Stimulated activated CD8-positive, alpha-beta memory T cell treated with anti-CD3 and anti-CD28 coated beads, Interleukin-12 subunit alpha, Interleukin-12 subunit beta, amount 100 ng/mL, for 1 hour (primary cell): ENCODE data around the gene ASB1.
A peak's percentile ranks its signal among the peaks of the same experiment; 100 is the strongest.

Experiments used
- DNase-seq: peaks from one replicate; pipeline ENCODE4 v3.0.0-alpha.2; 2020; ENCODE audit warnings: low read depth

The ASB1 gene, protein sequence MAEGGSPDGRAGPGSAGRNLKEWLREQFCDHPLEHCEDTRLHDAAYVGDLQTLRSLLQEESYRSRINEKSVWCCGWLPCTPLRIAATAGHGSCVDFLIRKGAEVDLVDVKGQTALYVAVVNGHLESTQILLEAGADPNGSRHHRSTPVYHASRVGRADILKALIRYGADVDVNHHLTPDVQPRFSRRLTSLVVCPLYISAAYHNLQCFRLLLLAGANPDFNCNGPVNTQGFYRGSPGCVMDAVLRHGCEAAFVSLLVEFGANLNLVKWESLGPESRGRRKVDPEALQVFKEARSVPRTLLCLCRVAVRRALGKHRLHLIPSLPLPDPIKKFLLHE

DNA sequence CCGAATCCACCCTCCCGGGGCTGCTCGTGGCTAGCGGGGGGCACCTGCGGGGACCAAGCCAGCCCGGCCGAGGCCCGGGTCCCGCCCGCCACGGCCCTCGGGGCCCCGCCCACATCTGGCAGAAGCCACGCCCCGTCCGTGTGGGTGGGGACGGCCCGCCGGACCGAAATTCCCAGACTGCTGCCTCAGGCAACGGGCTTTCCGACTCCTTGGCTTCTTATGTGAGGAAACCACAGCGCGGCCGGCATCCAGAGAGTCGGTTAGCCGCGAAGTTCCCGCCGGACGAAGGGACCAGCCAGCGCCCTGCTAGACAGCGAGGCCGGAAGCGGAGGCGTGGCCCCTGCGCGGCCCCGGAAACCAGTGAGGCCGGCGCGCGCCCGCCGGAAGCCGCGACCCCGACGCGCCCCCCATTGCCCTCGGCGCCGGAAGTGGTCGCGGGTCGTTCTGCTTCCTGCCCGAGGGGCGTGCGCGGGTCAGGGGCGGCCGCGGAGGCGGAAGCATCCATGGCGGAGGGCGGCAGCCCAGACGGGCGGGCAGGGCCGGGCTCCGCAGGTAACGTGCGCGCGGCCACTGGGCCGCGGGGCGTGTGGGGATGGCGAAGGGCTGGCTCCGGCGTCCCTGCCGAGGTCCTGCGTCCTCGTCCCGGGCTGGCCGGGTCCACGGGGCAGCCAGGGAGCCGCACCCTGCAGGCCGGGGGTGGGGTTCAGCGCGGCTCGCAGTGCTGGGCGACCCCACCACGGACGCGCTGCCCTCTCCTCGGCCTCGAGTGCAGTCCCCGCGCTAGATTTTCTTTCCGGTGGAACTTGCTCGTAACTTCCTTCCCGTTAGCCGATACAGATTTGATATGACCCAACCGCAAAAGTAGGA lies at the start of gene ASB1:
Gene ASB1, plus strand, starts transcription at position 360 of the 867 bp plus-strand sequence. Its CDS starts 144 bp downstream, at position 504.
- peak; percentile 66 for DNase-seq

DNA sequence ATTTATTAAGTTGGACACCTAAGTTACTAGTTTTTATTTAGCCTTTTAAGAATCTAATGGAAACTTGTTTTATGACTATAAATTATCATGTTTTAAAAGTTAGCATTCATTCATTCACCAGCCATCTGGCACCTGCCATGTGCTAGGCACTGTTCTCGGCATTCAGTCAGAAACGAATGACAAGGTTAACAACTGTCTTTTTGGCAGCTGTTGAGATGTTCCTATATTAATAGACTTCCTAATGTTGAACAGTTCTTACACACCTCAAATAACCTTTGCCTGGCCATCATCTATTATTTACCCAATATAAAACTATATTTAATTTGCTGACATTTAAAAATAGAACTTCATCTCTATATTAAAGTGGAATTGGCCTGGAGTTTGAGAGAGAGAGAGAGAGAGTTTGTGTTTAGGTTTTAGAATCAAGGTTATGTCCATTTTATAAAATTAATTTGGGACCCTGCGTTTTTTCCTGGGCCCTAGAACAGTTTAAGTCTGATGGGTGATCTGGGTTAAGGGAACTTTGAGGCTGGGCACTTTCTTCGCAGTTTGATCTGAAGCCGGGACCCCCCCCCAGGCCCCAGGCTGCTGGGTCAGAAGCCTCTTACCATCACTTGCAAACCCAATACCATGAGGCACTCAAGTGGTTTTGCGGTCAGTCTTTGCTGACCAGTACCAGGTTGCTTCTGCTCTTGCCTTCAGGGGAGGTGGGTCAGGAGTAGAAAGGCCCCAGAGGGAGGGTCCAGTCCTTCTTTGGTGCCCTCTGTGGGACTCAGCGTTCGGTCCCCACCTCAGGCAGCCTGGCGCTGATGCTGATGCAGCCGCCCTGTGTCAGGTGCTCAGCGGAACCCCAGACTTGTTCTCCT lies 48.3 kb upstream of the ASB1 start:
- DNase-seq = no peak

DNA sequence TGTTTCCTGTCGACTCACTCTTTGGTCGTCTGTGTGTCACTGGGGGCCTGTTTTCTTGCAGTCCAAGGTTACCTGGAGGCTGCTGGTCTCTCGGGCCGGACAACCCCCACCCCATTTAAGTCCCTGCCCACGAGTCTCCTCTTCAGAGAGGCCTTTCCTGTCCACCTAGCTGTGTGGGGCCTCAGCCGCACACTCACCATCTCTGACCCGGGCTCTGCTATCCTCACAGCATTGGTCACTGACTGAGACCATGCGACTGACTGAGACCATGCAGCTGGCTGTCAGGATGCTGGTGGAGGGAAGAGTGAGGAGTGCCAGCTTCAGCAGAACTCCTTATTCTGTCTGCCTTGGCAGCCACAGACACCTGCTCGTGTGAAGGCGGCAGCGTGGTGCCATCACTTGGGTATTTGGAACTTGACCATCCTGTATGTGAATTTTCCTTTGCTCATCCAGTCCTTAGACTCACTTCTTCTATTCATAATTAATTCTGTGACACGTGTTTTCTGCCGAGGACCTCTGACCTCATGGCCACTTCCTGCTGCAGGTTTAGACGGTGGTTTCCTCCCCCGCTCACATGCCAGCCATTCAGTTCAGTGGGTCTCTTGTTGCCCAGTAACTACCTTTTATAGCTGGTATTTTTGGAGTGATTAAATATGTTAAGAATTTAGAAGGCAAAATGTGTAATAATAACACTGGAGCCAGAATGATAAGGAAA lies 47.5 kb upstream of the ASB1 start:
- DNase-seq = no peak

DNA sequence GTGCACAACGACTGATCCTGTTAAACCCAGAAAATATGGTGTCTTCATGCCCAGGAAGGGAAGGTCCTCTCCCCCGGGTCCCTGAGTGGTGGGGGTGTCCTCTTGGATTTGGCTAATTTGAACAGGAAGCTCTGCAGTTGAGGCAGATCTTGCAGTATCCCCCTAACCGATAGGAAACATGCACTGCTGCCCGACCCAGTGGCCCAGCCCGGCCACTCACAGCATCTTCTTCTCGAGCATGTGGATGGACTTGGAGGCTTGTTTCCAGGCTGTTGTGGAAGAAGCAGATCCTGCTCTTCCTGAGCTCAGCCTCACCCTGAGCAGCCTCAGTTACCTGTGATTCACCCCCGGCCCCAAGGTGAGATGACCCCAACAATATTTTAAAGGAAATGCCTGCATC lies 46.4 kb upstream of the ASB1 start:
- DNase-seq = no peak

DNA sequence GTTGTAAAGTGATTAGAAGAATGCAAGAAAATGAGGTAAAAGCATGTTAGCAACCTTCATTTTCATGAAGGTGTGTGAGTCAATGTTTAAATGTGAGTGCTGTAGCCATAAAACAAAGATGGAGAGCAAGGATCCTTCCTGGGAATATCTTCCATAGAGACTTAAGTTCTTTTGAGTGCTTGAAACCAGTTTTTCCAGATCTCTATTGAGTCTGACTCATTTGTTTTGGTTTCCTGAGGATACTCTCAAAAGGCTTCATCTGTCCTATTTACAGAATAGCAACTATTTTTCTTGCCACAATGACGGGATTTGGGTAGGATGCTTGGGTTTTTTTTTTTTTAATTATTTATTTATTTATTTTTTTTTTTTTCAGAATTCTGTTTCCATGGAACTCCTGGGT lies 45.9 kb upstream of the ASB1 start:
- DNase-seq = no peak

DNA sequence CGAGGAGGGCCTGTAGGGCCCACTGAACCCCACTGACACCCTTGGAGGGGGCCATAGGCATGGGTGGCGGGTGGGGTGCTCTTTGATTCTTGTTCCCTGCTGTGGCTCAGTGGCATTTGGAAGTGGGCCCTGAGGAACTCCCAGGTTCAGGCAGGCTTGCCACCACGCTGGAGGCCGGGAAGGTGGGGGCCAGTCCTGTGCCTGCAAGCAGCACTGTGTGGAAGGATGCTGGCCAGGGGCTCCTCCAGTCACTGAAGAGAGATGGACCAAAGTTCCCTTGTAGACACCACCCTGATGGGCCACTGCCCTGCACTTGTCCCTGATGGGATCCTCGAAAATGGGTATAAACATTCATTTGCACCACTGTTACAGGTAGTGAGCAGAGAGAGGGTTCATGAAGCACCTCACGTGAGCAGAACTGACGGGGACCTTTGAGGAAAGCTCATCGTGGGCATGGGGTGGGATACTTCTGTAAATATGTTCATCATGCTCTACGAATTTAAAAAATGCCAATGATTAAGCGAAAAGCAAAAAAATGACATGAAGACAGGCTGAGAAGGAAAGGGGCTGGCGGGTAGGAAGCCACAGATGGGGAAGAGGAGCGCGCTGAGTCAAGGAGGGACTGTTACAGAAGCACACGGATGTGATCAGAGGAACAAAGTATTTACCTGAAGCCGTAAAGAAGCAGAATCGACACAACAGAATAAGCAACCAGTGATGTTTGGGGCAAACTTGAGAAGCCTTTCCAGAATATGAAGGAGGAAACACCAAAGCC lies 45.2 kb upstream of the ASB1 start:
- no peak for DNase-seq

DNA sequence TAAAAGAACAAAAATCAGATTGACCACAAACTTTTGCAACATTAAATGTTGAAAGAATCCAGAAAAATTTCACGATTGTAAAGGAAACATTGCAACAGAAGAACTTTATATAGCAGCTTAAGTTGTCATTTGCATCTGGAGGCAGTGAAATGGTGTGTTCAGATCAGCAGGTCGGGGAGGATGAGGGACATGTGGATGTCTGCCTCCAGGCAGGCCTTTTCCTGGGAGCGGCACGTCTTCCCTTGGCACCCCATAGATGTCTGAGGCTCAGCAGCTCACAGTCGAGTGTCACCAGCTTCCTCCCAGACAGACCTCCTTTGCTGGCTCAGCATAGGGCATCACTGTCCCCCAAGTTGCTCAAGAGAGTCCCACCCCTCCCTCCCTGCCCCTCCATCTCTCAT lies 44.3 kb upstream of the ASB1 start:
- no peak for DNase-seq

DNA sequence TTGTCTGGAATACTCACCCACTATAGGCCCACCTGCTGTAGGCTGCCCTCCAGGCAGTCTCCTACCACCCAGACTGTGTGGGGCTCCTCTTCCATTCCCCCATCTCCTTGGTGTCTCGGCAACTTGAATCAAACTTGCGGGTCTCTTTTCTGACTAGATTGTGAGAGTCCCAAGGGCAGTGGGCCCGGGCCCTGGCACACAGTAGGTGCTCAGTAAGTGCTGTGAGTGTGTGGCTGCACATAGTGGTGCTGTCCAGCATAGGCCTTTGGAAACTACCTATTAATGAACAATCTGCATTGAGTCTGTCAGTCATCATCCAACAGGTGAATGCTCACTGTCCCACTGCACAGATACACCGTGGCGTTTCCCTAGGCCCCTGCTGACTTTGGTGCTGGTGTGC lies 43.6 kb upstream of the ASB1 start:
- no peak for DNase-seq

DNA sequence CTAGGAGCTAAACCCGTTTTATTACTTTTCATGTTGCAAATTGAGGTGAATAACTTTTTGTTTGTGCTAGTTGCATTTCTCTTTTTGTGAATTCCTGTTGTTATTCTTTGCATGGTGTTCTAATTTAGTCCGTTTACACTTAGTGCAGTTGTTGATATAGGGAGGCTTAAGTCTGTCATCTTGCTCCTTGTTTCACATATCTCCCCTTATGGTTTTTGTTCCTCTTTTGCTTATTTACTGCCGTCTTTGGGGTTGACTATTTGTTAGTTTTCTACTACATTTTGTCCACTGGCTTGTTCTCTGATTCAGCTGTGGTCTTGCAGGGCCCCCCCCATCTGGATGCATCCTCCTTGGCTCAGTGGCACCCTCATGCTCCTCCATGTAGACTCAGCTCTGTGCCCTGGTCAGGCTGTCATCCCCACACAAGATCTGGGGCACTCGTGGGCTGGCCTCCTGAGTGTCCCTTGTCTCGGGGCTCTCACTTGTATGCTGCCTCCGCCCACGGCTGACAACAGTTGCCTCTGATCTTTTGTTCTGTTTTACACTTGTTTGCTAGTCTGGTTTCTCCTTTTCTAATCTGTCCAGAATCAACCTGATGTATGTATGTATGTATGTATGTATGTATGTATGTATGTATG lies 42.9 kb upstream of the ASB1 start:
- DNase-seq = no peak

DNA sequence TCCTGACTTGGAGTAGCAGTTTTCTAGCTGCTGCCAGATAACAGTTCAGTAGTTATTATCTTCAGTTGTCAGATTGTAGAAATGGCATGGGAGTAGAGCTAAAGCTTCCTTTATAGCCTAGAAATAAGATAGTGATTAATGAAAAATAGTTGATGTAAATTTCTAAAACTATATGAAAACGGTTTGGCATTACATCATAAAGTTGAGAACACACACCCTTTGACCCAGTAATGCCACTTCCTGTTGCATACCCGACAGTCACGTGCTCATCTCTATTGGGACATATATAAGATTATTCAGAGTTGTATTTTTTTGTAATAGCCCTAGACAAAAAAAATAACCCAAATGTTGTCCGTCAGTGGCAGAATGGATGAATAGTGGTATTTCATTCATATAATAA lies 39.4 kb upstream of the ASB1 start:
- no peak for DNase-seq

DNA sequence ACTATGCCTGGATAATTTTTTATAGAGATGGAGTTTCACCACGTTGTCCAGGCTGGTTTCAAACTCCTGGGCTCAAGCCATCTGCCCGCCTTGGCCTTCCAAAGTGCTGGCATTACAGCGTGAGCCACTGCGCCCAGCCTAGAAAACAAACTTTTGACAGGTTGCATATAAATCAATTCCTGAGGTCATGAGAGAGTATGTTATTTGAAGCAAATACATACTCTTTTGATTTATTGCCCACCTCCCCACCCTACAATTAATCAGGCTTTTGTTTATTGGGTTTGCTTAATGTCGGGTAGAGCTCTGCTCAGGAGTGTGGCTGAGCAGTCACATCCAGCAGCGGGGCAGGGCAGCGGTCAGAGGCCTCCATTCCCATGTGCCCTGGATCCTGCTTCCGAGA lies 37.9 kb upstream of the ASB1 start:
- DNase-seq = no peak

DNA sequence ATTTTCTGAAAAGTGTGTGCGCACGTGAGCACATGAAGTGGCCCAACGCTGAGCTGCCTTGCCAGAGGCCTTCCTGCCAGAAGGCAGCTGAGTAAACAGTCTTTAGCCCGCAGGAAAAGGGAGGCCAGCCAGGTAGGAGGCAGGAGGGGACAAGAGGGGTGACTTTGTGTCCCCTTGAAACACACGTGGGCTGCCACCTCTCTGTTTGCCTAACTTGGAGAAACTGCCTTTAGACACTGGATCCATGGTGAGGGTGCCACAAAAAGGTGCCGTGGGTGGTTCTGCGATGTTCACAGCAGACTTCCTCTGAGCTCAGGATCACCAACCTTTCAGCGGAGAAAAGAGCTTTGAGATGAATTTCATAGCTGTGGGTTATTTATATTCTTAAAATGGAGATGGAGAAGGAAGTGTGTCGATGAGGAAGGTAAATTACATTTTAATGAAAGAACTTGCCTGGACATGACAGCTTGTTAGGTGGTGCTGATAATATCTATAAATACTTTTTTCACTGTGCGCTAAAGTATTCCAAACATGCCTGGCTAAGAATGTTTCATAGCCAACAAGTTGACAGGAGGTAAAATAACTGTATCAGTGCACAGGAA lies 36.6 kb upstream of the ASB1 start:
- no peak for DNase-seq

DNA sequence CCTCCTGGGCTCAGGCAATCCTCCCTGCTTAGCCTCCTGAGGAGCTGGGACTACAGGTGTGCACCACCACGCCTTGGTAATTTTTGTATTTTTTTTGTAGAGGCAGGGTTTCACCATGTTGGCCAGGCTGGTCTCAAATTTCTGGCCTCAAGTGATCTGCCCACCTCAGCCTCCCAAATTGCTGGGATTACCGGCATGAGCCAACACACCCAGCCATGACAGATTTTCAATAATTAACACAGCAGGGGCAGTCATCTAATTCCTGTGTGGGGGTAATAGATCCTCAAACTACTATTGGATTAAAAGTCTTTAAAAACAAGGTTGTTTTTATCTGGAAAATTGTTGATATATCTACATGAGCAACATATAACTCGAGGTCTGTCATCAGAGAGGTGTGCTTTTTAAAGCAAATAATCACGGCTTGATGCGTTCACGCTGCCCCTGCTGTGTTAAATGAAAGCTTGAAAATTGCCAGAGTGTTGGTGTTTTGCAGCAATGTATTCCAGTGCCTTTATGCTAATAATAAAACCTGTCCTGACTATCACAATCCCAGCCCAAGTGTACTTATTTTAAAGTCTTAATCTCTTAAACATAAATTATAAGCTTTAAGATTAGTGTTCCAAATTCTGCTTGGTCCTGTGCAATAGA lies 35.6 kb upstream of the ASB1 start:
- DNase-seq = no peak

DNA sequence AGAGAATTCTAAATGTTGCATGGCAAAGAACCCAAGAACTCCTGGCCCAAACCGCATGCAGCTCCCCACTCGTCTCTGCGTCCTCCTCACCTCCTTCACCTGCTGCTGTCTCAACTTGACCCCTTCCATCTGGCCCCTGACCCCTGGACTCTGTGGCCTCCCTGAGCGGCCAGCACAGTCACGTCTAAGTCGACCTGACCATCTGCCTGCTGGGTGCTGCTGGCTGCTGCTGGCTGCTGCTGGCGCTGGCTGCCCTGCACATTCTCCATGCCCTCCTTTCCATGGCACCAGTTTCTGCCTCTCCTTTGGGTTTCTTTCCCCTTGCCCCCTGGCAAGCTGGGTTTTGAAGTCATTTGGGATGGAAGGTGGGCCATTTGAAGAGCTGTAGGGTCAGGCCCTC lies 30.1 kb upstream of the ASB1 start:
- no peak for DNase-seq

DNA sequence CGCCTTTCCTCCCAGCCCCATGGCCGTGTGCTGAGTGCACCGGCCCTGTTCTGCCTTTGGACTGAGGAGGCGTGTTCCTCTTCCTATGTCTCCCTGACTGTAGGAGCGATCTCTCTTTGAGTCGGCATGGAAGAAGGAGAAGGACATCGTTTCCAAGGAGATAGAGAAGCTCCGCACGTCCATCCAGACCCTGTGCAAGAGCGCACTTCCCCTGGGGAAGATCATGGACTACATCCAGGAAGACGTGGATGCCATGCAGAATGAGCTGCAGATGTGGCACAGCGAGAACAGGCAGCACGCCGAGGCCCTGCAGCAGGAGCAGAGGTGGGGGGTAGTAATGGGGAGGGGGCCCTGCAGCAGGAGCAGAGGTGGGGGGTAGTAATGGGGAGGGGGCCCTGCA lies 29.4 kb upstream of the ASB1 start:
- DNase-seq = no peak

DNA sequence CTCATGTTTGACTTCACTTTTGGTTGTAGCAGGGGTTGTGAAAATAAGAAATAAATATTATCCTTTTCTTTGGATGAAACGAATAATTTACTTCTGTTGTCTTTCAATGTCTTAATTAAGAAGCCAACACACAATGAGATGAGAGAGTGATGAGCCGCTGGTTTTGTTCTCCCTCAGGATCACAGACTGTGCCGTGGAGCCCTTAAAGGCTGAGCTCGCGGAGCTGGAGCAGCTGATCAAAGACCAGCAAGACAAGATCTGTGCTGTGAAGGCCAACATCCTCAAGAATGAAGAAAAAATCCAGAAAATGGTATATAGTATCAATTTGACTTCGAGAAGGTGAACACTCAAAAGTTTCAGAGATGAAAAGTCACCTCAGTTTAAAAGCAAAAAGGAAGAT lies 28.1 kb upstream of the ASB1 start:
- no peak for DNase-seq

DNA sequence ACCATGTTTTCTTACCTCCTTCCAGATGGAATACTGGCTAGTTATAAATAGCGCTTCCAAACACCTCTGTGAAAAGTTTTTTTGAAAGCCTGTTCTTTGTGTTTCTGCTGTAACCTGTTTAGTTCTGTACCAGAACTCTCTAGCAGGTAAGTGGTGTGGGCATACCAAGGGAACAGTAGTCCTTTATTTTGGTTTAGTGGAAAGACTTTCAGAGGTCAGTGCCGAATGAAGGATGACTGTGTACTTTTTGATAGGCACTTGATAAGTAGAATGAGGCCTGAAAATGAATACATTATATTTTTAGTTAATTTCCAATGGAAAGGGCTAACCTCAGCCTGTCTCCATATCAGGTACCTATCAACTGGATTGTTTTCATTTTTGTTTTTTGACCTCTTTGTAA lies 27.6 kb upstream of the ASB1 start:
- DNase-seq = no peak

DNA sequence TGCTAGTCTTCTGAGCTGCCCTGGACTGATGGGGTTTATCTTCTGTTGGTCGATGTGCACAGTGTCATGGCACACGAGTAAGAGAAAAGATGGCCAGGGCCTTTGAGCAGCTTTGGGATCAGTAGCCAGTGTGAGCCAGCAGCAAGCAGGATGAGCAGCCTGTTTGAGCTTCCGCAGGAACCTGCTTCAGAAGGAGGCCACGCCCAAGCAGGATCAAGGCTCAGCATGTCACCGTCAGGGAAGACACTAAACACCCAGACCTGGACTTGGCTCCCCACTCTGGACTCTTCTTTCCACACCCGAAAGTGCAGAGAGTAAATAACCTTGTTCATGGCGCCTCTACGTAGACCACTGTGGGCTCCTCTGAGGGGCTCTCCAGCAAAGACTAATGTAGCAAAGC lies 25.2 kb upstream of the ASB1 start:
- DNase-seq = no peak

DNA sequence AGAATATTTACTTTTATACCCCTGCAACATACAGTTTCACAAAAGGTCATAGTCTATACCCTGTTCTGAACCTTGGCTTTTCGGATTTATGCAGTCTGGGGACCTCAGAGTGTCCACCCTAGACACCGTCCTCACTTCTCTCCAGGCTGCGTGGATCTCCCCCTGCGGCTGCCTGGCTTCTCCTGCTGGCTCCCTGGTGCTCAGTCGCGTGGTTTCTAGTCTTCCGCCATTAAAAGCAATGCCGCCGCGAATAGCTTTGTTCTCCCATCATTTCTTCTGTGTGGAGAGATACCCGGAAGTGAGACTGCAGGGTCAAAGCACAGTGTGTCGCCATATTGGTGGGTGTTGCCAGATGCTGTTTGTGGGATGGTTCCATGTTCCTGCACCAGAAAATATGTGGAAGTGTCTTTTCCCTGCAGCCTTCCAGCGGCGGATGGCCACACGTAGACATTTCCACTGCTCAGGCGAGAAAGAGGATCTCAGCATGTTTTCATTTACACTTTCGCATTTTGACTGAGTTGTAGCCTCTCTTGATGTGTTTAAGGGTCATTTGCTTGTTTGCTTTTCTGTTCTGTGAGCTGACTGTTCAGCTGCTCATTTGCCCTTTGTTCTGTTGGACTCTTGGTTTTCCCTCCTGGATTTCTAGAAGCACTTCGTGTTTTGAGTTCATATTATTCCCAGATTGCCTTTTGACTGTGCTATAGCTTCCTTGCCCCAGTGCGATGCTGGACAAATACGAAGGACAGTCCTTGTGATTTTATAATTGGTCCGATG lies 22.9 kb upstream of the ASB1 start:
- DNase-seq = no peak
